Stimulated activated CD8-positive, alpha-beta memory T cell treated with anti-CD3 and anti-CD28 coated beads, Interleukin-7, amount 100 ng/mL, for 24 hours (primary cell): Measurements from ENCODE around the gene RELN.

Experiments used
- DNase-seq: peaks from one replicate; pipeline ENCODE4 v3.0.0-alpha.2; 2020; ENCODE audit warnings: low read depth

RELN gene

DNA sequence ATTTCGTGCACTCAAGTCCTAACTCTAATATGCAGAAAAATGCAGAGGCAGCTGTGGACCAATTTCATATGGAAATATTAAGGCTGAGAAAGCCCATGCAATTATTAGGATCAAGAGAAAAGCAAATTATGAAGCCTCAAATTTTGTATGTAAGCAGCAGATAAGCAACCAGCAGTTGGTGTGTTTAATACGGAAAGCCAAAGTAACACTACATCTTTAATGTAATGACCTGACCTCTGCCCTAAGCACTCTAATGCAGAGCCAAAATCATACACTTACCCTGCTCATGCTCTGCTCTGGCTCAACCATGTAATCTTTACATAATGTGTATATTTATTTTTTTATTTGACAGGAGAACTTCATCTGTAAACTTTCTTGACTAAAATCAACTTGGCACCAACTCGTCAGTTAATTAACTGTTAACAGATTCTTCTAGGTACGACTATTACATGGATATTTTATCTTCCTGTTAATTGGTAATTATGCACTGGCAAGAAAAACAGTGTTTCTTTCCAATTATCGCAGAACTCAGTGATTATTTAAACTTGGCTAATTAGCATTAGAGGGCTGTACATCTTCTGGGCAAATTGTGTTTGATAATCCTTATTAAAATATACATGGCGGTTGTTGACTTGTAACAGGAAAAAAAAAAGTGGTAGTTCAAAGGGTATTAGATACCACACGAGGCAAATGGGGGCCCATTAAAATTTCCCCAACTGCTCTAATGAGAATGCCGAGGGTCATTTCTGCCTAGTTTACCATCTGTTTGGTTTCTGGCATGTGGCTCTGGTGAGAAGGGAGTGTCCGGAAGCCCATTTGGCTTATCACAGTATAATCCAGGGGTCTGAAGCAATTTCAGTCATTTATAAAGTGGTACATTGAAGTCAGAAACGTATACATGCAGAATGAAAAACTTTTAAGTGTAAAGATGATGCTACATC lies 94.5 kb downstream of the RELN start:
- no peak for DNase-seq

DNA sequence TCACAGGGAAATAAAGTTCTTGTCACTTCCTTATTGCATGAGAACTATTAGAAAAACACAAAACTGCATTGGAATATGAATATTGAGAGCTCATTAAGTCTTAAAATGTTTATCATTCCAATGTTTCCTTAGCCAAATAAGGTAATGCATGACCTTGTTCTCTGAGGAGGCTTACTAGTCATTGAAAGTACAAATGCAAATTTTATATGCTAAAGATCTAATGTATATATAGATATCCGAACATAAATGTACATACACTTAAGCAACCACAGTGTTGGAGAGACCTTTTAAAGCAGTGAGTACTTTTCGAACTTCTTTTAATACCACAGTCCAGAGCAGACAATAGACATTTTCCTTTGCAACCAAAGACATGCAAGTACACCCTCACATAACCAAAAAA lies 96.1 kb downstream of the RELN start:
- no peak for DNase-seq

GRCh38 chr7:103889451-103889850 lies 100.0 kb downstream of the RELN start:
- no peak for DNase-seq

GRCh38 chr7:103888603-103889153 lies 100.8 kb downstream of the RELN start:
- DNase-seq: no peak

GRCh38 chr7:103887853-103888602 lies 101.4 kb downstream of the RELN start:
- no peak for DNase-seq

- no peak for DNase-seq
These were observed 102.4 kb downstream of the RELN start for GRCh38 chr7:103887050-103887449.

DNA sequence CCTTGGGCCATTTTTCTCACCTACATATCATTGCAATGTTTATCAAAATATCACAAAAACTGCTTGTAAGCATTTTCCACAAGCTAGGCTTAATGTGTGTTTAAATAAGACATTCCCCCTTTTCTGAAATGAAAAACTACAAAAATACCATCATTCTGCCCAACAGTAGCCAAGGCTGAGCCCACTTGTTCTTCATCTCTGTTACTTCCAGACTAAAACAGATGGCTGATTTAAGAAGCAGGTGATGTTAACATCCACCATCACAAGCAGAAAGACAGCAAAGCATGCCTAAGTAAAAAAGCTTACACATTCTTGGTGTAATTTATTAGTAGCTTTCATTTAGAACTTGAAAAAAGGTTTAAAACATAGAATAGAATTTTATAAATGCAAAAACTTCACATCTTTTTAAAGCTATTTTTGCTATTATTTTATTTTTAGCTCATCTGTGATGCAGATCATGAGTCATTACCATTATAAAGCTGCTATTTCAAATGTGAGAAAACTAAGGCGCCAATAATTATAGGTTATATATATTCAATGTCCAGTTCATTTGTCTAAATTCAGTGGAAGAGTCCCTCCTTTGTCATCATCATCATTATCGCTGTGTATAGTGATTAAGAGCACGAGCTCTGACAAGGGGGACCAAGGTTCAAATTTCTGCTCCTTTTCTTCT lies 109.4 kb downstream of the RELN start:
- no peak for DNase-seq

DNA sequence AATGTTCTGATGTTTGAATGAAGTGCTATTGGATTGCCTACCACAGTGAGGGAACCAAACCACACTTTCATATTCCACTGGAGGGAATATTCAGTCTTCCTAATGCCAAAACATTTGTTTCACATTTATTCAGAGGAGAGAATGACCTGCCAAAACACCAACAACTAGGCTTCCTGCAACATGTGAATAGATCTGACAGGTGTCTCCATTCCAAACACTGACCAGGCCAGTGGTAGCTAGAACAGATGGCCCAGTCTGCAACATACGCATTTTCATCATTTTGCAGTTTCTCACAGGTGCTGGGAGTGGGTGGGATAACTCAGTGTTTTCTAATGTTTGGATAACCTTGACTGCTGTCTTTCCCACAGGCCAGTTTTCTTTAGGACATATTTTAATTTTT lies 110.0 kb downstream of the RELN start:
- no peak for DNase-seq

DNA sequence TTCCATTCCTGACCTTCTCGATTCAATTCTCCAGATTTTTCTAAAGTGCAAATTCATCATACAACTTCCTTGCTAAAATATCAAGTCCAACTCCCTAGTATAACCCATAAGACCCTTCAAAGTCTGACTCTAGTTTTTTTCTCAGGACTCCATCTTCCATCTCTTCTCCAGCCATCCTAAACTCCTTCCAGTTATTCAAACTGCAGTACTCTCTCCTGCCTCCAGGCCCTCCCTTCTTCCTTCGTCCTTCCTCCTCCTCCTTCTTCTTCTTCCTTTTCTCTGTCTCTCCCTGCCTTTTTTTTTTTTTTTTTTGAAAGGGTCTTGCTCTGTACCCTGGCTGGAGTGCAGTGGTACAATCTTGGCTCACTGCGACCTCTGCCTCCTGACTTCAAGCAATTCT lies 111.9 kb downstream of the RELN start:
- no peak for DNase-seq

DNA sequence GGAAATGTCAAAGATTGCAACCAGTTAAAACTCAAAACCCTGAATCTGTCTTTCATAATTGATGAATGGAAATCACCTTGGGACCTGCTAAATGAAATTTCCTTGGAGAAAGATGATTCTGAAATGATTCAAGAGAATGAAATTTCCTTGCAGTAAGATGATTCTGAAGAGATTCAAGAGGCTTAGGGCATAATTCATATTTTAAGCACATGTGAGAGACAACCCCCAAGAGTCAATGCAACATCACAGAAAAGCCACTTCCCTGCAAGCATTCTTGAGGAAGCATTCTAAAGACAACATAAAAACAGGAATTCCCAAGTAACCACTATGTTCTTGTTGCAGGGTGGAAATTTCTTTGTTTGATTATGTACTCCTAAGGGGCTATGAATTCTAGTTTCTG lies 113.7 kb downstream of the RELN start:
- DNase-seq: no peak

DNA sequence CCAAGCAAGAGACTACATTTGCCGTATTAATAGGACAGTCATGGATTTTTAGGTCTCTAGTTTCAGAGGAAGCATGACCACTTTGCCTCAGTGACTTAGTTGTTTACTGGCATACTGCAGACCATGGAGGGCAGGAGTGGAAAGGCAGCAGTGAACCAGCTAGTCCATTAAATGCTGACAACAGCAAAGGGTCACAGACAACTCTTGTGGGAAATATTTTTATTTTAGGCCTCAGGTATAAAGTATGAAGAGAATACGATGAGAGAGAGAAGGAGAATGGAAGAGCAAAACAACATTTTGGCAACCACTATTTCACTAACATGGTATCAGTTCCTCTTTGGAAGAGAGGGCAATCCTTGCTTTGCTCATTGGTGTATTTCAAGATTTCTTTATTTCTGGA lies 118.0 kb downstream of the RELN start:
- DNase-seq: no peak

GRCh38 chr7:103870664-103871063 lies 118.8 kb downstream of the RELN start:
- no peak for DNase-seq

- no peak for DNase-seq
These were observed 121.6 kb downstream of the RELN start for GRCh38 chr7:103867874-103868273.

DNA sequence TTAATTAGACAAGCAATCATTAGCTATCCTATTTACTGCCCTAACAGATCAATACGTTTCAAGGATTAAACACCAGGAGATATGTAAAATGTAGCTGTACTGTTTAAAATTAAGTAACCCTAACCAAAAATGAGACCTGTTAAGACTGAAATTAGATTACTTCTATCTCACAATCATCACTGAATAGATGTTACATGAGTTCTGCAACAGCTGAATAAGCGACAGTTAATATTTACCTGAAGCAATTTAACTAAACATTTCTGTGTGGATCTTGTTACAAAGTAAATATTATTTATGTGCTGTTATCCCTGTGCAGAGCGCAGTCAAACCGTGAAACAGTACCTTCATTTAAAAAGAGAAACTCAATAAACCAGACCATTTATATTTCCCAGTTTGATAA lies 122.5 kb downstream of the RELN start:
- DNase-seq: no peak

DNA sequence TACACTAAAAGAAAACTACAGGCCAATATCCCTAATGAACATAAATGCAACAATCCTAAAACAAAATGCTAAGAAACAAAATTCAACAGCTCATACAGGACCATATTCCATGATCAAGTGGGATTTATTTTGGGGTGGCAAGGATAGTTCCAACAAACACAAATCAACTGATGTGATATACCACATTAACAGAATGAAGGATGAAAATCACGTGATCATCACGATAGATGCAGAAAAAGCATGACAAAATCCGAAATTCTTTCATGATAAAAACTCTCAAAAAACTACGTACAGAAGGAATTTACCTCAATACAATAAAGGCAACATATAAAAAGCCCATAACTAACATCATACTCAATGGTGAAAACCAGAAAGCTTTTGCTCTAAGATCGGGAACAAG lies 124.0 kb downstream of the RELN start:
- DNase-seq: no peak

- DNase-seq: no peak
These were observed 127.0 kb downstream of the RELN start for GRCh38 chr7:103862302-103863035.

DNA sequence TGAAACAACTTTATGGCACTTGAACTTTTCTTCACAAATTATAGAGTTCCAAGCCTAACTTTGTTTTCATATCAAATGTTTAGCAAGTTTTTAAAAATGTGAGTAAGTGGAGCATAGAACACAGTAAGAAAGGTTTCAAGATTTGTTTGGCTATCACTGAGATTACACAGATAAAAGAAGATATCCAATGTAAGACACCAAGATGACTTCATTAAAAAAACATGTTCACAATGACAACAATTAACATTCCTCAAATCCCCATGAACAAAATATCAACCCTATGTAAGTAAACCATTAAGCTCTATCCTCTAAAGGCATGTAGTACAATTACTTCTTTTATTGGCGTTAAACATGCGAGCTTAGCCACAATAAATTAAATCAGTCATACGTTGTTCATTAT lies 129.7 kb downstream of the RELN start:
- no peak for DNase-seq

DNA sequence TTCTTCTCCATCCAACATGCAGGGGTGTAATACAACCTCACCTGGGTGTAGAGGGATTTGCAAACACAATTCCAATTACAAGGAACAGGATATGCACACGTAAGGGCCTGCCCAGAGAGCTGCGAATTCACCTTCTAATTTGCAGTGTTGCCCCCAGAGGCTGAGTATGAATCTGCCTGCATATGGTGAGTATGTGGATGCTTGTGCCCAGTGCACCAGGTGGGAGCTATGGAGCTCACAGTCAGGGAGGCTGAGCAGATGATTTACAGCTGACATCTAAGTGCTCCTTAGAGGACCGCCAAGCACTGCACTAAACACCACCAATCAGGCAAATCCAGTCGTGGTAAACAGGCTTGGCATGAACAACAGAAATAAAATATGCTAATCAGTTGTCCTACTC lies 132.0 kb downstream of the RELN start:
- no peak for DNase-seq

- DNase-seq: no peak
These were observed 132.5 kb downstream of the RELN start for GRCh38 chr7:103856929-103857328.

- no peak for DNase-seq
These were observed 133.8 kb downstream of the RELN start for GRCh38 chr7:103855671-103856070.

DNA sequence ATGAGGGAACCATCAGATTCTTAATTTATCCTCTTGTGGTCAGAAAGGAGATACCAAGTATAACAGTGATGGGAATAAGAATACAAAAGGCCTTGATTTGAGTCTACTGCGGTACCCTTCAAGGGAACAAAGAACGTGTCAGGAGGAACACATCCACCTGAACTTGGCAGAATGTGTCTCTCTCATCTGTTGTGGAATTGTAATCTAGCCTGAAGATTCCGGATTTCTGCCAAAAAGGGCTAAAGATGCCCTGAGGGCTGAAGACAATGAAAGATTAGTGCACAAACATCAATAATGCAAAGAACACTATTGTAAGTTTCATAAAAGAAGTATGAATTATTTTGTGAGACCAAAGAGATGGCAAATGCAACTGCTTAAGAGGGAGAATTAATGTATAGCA lies 134.8 kb downstream of the RELN start:
- no peak for DNase-seq

DNA sequence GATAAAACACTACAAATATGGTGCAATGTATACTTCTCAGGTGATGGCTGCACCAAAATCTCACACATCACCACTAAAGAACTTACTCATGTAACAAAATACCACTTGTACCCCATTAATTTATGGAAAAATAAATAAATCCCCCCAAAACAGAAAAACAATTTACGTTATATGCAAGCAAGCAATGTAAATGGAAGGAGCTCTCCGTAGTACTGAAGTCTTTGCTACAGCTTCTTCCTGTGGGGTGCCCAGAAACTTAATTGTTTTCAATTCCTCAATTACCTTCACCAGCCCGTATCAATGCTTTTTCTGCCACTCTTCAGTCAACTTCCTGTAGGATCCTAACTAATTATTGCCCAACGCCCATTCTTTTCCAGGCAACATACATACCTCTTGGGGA lies 138.1 kb downstream of the RELN start:
- DNase-seq: no peak
